Activated naive CD4-positive, alpha-beta T cell treated with anti-CD3 and anti-CD28 coated beads, Interleukin-2, amount 10 ng/mL, durations not matched to agents 7 days and 5 days (primary cell): Measurements from ENCODE around the gene EXOSC2.
A peak's percentile ranks its signal among the peaks of the same experiment; 100 is the strongest.

Source experiments
- CTCF ChIA-PET: fragments of 350-600 bp; sonication (Branson Sonifier 250); formaldehyde crosslinking; loops from one replicate; lab custom pipeline; 2021; ENCODE audit warnings: antibody characterized with exemption; lab: Charles Lee
- DNase-seq: peaks from one replicate; pipeline ENCODE4 v3.0.0-alpha.2; 2020
- H3K27ac Mint-ChIP-seq: one replicate; pipeline ENCODE4 v1.8.0; 2021; ENCODE audit warnings: mild to moderate bottlenecking, moderate library complexity, mixed read lengths
- H3K27me3 Mint-ChIP-seq: one replicate; pipeline ENCODE4 v1.8.0; 2021; ENCODE audit warnings: mild to moderate bottlenecking, mixed read lengths
- H3K36me3 Mint-ChIP-seq: one replicate; pipeline ENCODE4 v1.8.0; 2021; ENCODE audit warnings: mixed read lengths
- H3K4me1 Mint-ChIP-seq: one replicate; pipeline ENCODE4 v1.8.0; 2021; ENCODE audit warnings: mixed read lengths
- H3K4me3 Mint-ChIP-seq: one replicate; pipeline ENCODE4 v1.8.0; 2021; ENCODE audit warnings: mild to moderate bottlenecking, moderate library complexity, mixed read lengths
- H3K9me3 Mint-ChIP-seq: one replicate; pipeline ENCODE4 v1.8.0; 2021; ENCODE audit warnings: mixed read lengths

EXOSC2 gene

DNA sequence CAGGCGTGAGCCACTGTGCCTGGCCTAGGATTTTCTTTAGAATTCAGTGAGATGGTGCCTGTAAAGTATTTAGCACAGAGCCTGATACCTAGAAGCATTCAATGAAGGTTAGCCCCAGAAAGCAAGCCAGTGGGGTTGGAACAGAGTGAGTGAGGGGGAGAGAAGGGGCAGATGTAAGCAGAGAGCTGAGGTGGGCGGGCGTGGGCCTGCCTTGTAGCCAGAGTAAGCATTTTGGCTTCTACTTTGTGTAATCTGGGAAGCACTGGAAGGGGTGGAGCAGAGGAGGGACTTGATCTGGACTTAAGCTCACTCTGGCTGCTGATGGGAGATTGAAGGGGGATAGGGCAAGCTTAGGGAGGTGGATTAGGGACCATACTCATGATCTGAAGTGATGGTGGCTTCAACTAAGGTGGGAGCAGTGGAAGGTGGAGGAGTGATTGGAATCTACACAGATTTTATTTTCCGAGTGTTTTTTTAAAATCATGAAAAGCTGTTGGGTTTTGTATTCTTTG is 2.6 kb downstream of the EXOSC2 start:
- H3K27ac Mint-ChIP-seq = no peak overlapping the region
- CTCF ChIA-PET = interaction anchor here (1.2 kb wide), 1 partner anchor 10 kb away, joined by 7 read pairs; no protein-coding TSS in a partner anchor
- peaks cover 32% of the 10 kb centered on the region for H3K36me3 Mint-ChIP-seq

DNA sequence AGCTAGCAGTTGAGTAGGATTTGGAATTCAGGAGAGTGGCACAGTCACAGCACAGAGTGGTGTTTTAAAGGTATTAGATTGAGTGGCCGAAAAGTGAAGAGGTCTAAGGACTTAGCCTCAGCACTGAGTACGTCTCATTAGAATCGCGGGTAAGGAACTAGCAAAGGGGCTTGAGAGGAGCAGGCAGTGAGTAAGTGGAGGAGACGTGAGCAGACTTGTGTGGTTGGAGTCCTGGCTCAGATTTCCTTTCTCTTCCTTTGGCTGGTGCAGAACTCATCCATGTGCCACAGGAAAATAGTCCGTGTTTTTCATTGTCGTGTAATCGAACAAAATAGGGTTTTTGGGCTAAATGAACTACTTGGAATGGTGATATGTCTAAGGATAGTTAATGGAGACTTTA is 3.4 kb downstream of the EXOSC2 start:
- Mint-ChIP-seq H3K27me3 (no peaks in the 10 kb centered on the region), H3K27ac (no peak overlapping the region), H3K4me3 (no peak overlapping the region), H3K36me3 (peaks cover 37% of the 10 kb centered on the region), H3K9me3 (peaks cover 2% of the 10 kb centered on the region), H3K4me1 (peaks cover 45% of the 10 kb centered on the region)
- no peak for DNase-seq
- CTCF ChIA-PET = interaction anchor here (1.2 kb wide), 1 partner anchor 10 kb away, joined by 7 read pairs; no protein-coding TSS in a partner anchor

More for the DNA sequence above, 2.6 kb downstream of the EXOSC2 start:
- DNase-seq = no peak
- Mint-ChIP-seq H3K27me3 (no peaks in the 10 kb centered on the region), H3K4me1 (peaks cover 45% of the 10 kb centered on the region), H3K4me3 (no peak overlapping the region), H3K9me3 (peaks cover 2% of the 10 kb centered on the region)

DNA sequence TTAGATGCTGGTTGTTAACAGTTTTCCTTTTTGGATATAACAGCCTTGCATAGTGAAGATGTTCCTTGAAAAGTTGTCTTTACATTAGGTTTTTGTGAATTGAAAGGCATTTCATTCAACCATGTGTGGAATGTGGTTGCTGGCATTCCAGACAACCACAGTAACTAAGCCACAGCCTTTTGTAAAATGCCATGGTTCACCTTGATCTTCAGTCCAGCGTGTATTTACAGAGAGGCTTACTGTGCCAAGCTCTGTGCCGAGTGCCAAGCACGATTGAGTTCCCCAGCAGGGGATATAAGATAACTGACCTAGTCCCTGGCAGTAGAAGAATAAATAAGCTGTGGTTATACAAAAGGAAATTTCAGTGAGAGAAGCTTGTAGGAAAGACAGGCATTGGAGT is 4.9 kb downstream of the EXOSC2 start:
- Mint-ChIP-seq H3K4me3 (no peak overlapping the region), H3K36me3 (peaks cover 48% of the 10 kb centered on the region), H3K9me3 (no peaks in the 10 kb centered on the region), H3K27me3 (no peaks in the 10 kb centered on the region), H3K27ac (no peak overlapping the region), H3K4me1 (peaks cover 36% of the 10 kb centered on the region)
- no peak for DNase-seq
- CTCF ChIA-PET = interaction anchor here (1.3 to 3.9 kb wide), 2 partner anchors 9 to 166 kb away, joined by 5 to 39 read pairs; no protein-coding TSS in a partner anchor

DNA sequence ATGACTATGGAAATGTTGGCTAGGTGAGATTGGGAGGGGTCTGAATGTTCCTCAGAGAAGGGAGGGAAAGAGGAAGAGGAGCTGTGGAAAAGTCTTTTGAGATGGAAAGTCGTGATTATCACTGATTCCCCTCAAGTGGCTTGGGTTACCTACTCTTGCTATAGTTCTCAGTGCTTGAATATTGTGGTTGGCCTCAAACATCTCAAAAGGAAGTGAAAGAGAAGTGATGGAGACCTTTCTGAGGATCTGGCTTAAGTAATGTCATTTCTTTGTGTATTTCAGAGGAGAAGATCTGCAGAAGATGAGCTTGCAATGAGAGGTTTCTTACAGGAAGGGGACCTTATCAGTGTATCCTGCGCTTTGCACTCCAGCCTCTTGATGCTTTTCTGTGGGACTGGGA is 5.5 kb downstream of the EXOSC2 start:
- Mint-ChIP-seq H3K27ac (no peak overlapping the region), H3K36me3 (peaks cover 53% of the 10 kb centered on the region), H3K4me3 (no peak overlapping the region), H3K4me1 (peaks cover 36% of the 10 kb centered on the region), H3K27me3 (no peaks in the 10 kb centered on the region), H3K9me3 (no peaks in the 10 kb centered on the region)
- CTCF ChIA-PET = interaction anchor here (1.3 to 3.9 kb wide), 2 partner anchors 8 to 165 kb away, joined by 5 to 39 read pairs; no protein-coding TSS in a partner anchor
- no peak for DNase-seq

DNA sequence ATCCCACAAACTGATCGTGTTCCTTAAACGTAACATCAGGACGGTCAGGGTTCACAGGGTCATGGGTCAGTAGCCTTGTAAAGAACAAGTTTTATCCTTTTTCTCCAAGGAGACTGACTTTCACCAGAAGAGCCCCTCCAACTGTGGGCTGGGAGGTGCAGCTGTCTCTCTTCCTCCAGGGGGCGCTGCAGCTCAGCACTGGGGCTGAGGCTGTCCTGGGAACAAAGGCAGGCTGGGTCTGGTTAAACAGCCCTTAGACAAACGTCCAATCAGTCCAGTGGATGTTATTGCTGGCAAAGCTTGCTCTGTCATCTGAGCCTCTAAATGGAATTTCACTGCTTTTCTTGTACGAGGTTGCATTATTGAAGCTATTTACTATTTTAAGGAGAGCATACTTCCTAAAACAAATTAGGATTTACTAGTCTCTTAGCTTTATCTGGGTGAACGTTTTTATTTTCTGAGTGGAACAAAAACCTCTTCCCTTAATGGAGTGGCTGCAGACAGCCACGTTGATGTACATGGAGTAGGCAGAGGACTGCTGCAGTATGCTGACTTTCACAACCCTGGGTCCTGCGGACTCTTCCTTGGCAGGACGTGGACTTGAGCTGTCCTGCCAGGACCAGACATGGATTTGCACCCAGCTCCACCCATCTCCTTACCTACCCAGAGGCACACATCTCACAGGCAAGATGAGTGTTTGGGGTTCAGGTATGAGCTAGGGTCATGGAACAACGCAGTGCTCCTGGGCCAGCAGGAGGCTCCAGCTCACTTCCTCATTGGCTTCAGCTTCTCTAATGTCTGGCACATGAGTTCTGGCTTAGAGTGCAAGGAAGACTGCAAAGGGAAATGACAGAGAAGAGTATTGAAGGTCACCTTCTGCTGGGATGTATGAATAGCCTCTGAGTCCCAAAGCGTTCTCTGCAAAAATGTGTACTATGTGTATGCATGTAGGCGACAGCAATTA is 7.8 kb downstream of the EXOSC2 start:
- peaks cover 44% of the 10 kb centered on the region for H3K36me3 Mint-ChIP-seq

DNA sequence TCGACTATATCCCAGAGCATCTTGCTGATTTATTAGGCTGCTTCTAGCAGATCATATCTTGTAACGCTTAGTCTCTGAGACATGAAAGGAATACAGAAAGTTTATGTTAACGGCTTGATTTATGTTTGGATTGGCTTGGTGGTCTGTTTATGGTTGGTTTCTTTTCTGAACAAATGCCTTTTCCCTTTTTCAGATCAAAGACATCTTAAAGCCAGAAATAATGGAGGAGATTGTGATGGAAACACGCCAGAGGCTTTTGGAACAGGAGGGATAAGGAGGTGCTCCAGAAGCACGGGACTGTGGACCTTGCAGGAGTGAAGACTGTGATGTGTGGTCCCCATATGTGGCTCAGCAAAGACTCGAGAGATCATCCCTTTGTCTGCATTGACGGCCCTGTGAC is 9.9 kb downstream of the EXOSC2 start:
- no peak overlapping the region for H3K4me3 Mint-ChIP-seq

More for the DNA sequence above, 7.8 kb downstream of the EXOSC2 start:
- H3K4me3 Mint-ChIP-seq = no peak overlapping the region
- DNase-seq = peak; percentile 77
- peaks cover 19% of the 10 kb centered on the region for H3K4me1 Mint-ChIP-seq
- no peaks in the 10 kb centered on the region for H3K9me3 Mint-ChIP-seq
- CTCF ChIA-PET = interaction anchor here (0.6 to 3.9 kb wide), 23 partner anchors 8 to 731 kb away, joined by 3 to 39 read pairs (median 5); partner anchors contain the start of gene EXOSC2
- H3K27ac Mint-ChIP-seq = no peak overlapping the region
- no peaks in the 10 kb centered on the region for H3K27me3 Mint-ChIP-seq

DNA sequence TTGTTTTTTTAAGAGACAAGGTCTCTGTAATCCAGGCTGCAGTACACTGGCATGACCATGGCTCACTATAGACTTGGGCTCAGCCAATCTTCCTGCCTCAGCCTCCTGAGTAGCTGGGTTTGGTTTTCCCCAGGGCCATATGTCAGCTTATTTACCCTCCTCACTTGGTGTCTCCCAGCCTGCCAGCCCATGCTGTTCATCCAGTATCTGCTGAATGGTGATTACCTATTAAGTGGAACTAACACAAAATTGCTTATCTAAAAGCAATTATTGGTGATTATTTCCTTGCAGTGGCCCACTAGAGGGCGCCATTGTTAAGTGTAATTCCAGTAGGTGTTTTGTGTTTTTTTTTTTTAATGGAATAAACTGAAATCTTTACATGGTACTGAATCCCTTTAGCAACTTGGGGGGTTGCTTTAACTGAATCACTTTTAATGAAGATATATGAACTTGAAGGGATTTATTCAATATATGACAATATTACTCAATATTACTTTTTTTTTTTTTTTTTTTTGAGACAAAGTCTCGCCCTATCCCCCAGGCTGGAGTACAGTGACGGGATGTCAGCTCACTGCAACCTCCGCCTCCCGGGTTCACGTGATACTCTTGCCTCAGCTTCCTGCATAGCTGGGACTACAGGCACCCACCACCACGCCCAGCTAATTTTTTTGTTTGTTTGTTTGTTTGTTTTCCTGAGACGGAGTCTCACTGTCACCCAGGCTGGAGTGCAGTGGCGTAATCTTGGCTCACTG is 13.8 kb downstream of the EXOSC2 start:
- Mint-ChIP-seq H3K4me3 (no peak overlapping the region), H3K27ac (no peak overlapping the region), H3K36me3 (peaks cover 17% of the 10 kb centered on the region), H3K4me1 (peaks cover 4% of the 10 kb centered on the region), H3K27me3 (peaks cover 6% of the 10 kb centered on the region), H3K9me3 (no peaks in the 10 kb centered on the region)
- peak; percentile 79 for DNase-seq
- CTCF ChIA-PET = interaction anchor here (0.7 to 3.6 kb wide), 16 partner anchors 8 to 343 kb away, joined by 3 to 22 read pairs (median 5); partner anchors contain the start of gene EXOSC2

More for the DNA sequence above, 9.9 kb downstream of the EXOSC2 start:
- Mint-ChIP-seq H3K4me1 (peaks cover 7% of the 10 kb centered on the region), H3K27ac (no peak overlapping the region), H3K27me3 (no peaks in the 10 kb centered on the region), H3K36me3 (peaks cover 33% of the 10 kb centered on the region), H3K9me3 (no peaks in the 10 kb centered on the region)
- DNase-seq = no peak
- CTCF ChIA-PET = interaction anchor here (1.1 to 1.6 kb wide), 3 partner anchors 68 to 343 kb away, joined by 4 to 6 read pairs (median 4); no protein-coding TSS in a partner anchor

DNA sequence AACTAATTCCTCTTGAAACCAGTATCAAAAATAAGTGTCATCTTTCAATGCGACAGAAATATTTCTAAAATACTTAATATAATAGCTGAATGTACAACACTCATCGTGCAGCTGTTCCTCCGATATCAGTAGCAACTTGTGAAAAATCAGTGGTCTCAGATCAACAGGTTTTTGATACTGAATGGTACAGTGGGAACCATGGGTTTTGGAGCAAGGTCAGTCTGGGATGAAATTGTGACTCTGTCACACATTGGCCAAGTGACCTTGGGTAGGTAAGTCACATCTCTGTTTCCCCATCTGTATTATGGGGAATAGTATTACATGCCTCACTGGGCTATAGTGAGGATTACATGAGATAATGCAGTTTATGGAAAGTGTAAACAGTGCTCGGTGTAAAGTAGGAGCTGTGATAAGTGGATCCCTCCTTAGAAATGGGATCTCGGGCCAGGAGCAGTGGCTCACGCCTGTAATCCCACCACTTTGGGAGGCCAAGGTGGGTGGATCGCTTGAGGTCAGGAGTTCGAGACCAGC is 17.3 kb downstream of the EXOSC2 start:
- no peaks in the 10 kb centered on the region for H3K9me3 Mint-ChIP-seq
- H3K4me1 Mint-ChIP-seq = peaks cover 31% of the 10 kb centered on the region
- H3K27ac Mint-ChIP-seq = no peak overlapping the region
- CTCF ChIA-PET = interaction anchor here (2.1 kb wide), 1 partner anchor 10 kb away, joined by 17 read pairs; no protein-coding TSS in a partner anchor
- H3K4me3 Mint-ChIP-seq = no peak overlapping the region
- H3K27me3 Mint-ChIP-seq = peaks cover 8% of the 10 kb centered on the region
- no peak for DNase-seq
- H3K36me3 Mint-ChIP-seq = no peaks in the 10 kb centered on the region

DNA sequence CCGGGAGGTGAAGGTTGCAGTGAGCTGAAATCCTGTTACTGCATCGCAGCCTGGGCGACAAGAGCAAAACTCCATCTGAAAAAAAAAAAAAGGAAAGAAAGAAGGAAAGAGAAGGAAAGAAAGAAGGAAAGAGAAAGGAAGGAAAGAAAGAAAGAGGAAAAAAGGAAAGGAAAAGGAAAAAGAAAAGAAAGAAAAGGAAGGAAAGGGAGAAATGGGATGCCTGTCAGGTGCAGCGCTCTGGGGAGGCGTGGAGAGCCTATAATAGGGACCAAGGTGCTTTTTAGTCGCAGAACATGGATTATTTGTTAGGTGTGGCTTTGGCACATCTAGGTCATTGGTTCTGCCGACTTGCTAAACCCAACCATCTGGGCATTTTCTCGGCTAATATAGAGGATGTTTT is 17.9 kb downstream of the EXOSC2 start:
- CTCF ChIA-PET = interaction anchor here (2.1 kb wide), 1 partner anchor 10 kb away, joined by 17 read pairs; no protein-coding TSS in a partner anchor
- Mint-ChIP-seq H3K27ac (peak overlapping the region; percentile 47), H3K27me3 (peaks cover 8% of the 10 kb centered on the region), H3K4me1 (peaks cover 33% of the 10 kb centered on the region), H3K36me3 (no peaks in the 10 kb centered on the region), H3K4me3 (no peak overlapping the region), H3K9me3 (no peaks in the 10 kb centered on the region)
- no peak for DNase-seq

DNA sequence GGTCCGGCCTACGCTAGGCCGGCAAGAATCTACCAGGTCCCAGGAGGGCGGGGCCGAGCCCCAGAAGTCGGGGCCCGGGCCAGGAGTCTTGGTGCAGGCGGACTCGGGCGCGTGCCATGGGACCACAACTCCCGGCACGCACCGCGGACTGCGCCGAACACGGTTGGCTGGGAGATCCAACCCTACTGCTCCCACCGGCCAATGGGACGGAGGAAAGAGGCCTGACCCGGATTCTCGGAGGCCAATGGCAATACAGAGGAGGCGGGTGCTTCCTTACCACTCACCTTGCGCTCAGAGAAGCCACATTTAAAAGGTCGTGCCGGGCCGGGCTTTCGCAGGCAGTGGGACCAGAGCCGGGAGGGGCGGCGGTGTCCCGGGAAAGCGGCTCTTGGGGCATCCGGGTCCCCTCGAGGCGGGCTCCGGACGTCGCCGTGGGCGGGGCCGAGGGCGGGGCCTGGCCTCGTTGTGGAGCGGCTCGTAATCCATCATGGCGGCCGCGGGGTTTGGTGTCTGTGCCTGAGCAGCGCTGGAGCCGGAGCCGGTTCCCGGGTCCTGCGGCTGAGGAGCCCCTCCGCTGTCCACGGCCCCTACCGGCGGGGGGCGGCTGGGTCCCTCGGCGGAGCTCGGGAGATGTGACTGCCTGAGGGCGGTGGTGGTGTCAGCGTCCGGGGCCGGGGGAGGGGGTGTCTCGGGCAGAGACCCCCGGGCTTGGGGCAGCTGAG is 19.1 kb downstream of the EXOSC2 start:
- Mint-ChIP-seq H3K9me3 (no peaks in the 10 kb centered on the region), H3K4me1 (peaks cover 35% of the 10 kb centered on the region), H3K27ac (peak overlapping the region; percentile 97), H3K4me3 (peak overlapping the region; percentile 94), H3K27me3 (peaks cover 8% of the 10 kb centered on the region), H3K36me3 (no peaks in the 10 kb centered on the region)
- DNase-seq = peak; percentile 98
- CTCF ChIA-PET = no interaction called here

DNA sequence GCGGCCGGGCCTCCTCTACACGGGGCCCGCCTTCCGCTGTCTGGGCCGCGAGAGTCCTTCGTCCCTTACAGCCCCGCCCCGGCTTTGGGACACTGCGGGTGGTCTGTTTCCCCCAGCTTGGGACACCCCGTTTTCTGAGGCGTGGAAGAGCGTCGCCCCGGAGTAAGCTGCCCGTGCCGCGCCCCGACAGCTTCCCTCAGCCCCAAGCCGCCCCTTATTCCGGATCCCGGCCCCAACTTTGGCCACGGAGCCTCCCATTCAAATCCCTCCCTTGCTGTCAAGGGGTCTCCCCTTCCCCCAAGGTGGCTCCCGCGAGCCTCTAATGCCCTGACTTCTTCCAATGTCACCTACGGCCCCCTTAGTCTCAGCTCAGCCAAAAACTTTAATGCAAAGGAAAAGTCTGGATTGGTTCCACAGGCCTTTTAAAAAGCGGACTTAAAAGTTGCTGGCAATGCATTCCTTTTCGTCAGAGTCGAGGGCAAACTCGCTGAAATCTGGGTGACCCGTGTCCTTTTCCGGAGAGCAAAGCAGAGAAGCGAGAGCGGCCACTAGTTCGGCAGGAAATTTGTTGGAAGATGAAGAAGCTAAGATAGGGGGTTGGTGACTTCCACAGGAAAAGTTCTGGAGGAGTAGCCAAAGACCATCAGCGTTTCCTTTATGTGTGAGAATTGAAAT is 19.8 kb downstream of the EXOSC2 start:
- H3K4me1 Mint-ChIP-seq = peaks cover 35% of the 10 kb centered on the region
- CTCF ChIA-PET = interaction anchor here (1.2 kb wide), 1 partner anchor 12 kb away, joined by 5 read pairs; no protein-coding TSS in a partner anchor
- peak overlapping the region; percentile 97 for H3K27ac Mint-ChIP-seq
- no peaks in the 10 kb centered on the region for H3K9me3 Mint-ChIP-seq
- peak overlapping the region; percentile 94 for H3K4me3 Mint-ChIP-seq
- H3K36me3 Mint-ChIP-seq = no peaks in the 10 kb centered on the region
- peaks cover 8% of the 10 kb centered on the region for H3K27me3 Mint-ChIP-seq
- DNase-seq = peak; percentile 45

DNA sequence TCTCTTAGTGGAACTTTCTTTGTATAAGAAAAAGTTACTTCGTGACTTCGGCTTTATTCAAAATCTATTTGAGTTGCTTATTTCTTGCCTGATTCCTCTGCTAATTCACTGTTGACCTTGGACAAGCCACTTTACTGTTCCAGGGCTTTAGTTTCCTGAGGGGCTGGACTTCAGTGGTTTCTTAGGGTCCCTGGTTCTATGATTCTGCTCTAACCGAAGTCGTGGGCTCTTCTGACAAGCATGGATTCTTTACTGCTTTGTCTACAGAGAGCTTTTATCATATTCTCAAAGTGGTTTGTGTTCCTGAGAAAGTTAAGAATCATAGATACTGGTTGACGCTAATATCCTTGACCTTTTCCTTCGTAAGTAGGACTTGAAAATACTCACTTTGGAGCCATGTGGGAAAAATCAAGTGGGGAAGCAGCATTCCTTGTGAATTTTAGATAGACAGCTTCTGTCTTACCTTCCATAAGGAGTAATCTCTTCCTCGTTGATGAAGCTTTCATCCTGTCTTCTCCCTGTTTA is 21.1 kb downstream of the EXOSC2 start:
- Mint-ChIP-seq H3K9me3 (no peaks in the 10 kb centered on the region), H3K36me3 (no peaks in the 10 kb centered on the region), H3K27ac (no peak overlapping the region), H3K4me3 (peak overlapping the region; percentile 94), H3K4me1 (peaks cover 35% of the 10 kb centered on the region), H3K27me3 (peaks cover 8% of the 10 kb centered on the region)
- DNase-seq = no peak
- CTCF ChIA-PET = interaction anchor here (0.9 kb wide), 1 partner anchor 8 kb away, joined by 5 read pairs; no protein-coding TSS in a partner anchor
